SH-SY5Y (cell line): ENCODE measurements around the gene LMO4.

Experiments used
- GATA2 ChIP-seq: IDR thresholded peaks from 2 replicates; pipeline ENCODE4 v1.6.1; 2011; ENCODE audit warnings: mild to moderate bottlenecking, low read depth, low read length
- GATA3 ChIP-seq: IDR thresholded peaks from 2 replicates; pipeline ENCODE4 v1.6.1; 2011; ENCODE audit warnings: low read depth, mild to moderate bottlenecking, low read length, moderate library complexity

The LMO4 gene

DNA sequence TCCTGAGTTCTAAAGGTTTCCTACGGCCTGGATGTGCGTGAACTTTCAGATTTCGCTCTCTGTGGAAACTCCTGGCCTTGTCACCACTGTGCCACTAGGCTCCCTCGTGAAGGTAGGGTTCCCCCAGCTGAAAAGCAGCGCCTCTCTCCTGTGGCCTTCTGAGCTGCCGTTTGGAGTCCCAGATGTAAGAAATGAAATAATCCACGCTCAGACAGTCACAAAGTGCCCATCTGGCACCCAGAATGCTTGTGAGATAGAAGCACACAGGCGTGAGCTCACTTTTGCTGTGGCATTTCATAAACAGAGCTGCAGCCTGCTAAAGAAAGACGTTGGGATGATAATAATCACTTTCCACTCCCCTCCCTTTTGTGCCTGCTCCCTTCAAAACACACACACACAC, 65.8 kb downstream of the LMO4 start:
- TF ChIP-seq GATA2, result no peak
- TF ChIP-seq GATA3, result no peak

DNA sequence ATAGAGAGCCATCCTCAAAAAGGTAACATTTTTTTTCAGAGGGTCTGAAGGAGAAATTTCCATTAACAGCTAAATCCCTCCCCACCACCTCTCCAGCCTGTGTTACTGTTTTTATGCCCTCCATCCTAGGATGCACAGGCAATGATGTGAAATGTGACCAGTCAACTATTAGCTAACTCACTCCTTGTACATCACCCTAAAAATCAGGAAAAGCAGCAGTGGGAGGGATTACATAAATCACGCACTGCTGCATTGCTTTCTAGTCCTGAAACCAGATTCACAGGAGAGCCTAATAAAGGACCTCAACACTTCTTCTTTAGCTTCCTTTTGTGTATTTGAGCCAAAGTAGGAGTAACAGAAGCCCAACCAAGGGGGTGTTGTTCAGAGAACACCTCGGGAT, 66.3 kb downstream of the LMO4 start:
- TF ChIP-seq GATA3, result no peak
- no peak for TF ChIP-seq GATA2
